ENCODE data around the gene NARF. TPM values are rescaled to one million over a fixed set of nuclear protein-coding genes. Genes with fewer than 3 reads are reported as not detected.
A peak's percentile ranks its signal among the peaks of the same experiment; 100 is the strongest.
"Not testable (repeated sequence)": the region's sequence is repeated elsewhere in the genome, so short reads cannot be mapped to it uniquely, and the experiment has no call there.

NARF gene
- total RNA-seq, 1 experiment from 2014 or later, result 62.8 TPM

DNA sequence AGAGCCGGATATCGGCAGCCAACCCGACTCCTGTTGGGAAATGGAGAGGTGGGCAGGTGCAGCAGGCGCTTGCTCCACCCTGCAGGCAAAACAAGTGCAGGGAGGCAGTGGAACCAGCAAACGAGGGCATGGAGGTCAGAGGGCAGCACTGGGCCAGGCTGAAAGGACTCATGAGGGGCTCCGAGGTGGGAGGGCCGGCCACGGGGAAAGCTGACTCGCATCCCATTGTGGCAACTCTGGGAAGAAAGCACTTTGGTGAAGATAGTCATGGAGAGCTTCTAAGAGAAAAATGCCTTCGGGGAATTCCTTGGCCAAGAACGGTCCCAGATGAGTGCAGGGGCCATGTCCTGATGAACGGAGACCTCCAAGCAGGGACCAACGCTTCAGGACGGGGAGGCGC lies 12.4 kb upstream of the NARF start:
- no peak for DNase-seq (ENCODE audit: low read depth)

DNA sequence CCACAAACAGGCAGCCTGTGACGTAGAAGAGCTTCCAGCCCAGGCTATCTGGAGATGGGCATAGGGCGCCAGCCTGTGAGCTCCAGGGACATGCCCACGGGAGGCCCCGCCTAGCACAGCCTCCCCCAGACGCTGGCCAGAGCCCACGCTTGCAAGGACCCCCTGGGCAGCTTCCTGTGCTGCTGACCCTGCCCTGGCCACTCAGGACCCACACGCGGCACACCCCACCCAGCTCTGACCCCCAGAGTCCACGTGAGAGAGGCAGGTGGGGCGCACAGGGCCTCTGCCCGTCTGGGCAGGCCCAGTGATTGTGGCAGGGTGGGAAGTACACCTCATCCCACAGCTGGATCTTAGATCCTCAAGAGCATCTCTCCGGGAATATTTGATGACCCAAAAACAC lies 11.9 kb upstream of the NARF start:
- no peak for DNase-seq (ENCODE audit: low read depth)

DNA sequence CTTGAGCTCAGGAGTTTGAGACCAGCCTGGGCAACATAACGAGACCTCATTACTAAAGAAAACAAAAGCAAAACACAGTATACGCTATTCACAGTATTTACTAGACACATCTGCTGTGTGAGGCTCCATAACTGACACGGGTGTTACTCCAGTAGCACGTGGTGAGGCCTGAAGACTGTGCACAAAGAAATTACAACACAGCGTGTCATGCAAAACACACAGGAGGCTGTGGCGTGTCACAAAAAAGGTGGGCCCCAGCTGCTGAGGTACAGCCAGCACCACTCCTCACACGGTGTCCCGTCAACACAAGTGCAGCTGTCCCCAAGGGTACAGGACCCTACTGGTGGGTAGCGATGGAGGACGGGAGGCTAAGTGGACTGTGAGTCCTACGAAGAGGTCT lies 10.7 kb upstream of the NARF start:
- DNase-seq (ENCODE audit: low read depth), result no peak

DNA sequence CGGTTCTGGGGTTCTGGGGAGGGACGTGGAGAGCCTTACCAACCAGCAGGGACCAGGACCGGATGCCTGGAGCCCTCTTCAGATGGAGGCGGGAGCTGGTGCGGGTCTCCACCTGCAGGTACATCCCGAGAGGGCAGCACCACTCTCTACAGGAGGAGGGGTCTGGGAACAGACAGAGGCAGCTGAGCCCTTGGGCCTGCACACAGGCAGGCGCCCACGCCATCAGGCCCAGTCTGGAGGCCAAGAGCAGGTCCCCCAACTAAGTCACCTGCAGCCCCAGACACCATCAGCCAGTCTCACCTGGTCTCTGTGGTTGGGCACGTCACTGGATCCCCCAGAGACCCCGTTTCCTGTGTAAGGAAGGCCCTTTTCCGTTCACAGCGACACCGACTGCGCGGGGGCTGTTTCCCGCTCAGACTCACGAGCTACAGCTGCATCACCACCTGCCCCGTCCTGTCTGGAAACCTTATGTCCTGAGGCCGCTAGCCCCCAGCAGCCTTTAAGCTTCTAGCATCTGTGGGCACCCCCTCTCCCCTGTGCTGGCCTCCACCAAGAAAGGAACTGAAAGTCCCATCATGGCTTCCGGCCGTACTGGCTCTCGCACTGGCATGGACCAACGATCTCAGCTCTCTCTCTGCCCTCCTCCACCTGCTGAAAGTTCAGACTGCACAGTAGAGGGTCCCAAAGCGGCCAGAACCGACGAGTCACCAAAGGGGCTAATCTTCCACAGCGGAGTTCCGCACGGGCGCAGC lies 9.2 kb upstream of the NARF start:
- DNase-seq (ENCODE audit: low read depth), result no peak

DNA sequence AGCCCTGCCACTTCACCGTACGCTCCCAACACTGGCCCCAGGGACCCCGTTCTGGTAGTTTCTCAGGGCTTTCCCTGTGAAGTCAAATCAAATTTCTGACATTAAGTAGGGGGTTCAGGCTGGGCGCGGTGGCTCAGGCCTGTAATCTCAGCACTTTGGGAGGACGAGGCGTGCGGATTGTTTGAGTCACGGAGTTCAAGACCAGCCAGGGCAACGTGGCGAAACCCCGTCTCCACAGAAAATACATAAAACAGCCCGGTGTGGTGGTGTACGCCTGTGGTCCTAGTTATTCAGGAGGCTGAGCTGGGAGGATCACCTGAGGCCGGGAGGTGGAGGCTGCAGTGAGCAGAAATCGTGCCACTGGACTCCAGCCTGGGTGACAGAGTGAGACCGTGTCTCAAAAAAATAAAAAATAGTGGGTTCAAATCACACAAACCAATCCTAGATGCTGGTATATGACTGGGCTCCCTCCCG lies 8.6 kb upstream of the NARF start:
- DNase-seq (ENCODE audit: low read depth), result no peak

DNA sequence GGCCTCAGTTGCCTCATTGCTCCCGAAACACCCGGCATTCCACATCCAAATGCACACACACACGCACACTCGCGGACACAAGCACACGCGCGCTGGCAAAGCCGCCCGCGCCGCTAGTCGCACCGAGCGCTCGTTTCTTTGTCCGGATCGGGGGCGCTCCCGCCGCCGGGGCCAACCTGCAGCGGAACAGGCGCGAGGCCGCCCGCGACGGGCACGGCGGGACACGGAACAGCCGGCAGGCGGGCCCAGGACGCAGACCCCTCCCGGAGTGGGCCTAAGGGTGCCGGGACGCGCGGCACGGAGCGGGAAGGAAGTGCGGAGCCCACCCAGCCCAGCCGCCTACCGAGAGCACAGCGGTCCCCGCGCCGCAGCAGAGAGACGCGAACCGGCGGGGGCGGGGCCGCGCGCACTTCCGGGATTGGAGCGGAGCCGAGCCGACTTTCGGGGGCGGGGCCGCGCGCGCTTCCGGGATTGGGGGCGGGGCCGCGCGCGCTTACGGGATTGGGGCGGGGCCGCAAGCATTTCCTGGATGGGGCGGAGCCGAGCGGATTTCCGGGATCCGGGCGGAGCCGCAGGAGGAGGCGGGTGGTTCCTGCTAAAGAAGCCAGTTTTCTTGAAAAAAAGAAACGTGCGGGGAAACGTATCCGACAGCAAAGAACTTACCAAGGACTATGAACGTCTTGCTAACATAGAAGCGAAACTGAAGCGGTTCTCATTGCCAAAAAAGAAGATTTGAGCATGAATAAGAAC lies 8.0 kb upstream of the NARF start, which contains the start of gene CYBC1:
TSS of gene CYBC1 (minus strand) at position 396 of the 750 bp plus-strand sequence. CDS start 1,498 bp downstream, outside the sequence.
- peak; percentile 88 for DNase-seq (ENCODE audit: low read depth)

DNA sequence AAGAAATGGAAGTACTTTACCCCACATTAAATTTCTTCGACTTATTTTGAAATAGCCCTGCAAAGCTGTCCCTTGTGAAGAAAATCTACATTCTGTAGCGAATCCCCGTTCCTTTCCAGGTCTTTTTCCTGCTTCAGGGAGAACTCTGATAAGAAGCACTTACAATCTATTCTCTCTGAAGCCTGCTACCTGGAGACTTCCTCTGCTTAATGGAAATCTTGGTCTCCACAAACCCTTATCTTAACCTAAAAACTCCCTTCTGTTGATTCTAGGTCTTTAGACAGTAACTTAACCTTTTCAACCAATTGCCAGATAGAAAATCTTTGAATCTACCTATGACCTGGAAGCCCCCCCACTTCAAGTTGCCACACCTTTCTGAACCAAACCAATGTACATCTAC lies 6.4 kb upstream of the NARF start:
- DNase-seq (ENCODE audit: low read depth), result no peak

DNA sequence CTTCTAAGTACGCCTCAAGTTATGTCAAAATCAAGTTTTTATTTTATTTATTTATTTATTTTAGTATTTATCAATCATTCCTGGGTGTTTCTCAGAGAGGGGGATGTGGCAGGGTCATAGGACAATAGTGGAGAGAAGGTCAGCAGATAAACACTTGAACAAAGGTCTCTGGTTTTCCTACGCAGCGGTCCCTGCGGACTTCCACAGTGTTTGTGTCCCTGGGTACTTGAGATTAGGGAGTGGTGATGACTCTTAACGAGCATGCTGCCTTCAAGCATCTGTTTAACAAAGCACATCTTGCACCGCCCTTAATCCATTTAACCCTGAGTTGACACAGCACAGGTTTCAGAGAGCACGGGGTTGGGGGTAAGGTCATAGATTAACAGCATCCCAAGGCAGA lies 5.4 kb upstream of the NARF start:
- not testable (repeated sequence) for DNase-seq (ENCODE audit: low read depth)

DNA sequence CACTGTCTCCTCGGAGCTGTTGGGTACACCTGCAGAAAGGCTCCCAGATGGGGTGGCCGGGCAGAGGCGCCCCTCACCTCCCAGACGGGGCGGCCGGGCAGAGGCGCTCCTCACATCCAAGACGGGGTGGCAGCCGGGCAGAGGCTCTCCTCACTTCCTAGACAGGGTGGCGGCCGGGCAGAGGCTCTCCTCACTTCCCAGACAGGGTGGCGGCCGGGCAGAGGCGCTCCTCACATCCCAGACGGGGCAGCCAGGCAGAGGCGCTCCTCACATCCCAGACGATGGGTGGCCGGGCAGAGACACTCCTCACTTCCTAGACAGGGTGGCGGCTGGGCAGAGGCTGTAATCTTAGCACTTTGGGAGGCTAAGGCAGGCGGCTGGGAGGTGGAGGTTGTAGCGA lies 4.8 kb upstream of the NARF start:
- DNase-seq (ENCODE audit: low read depth), result not testable (repeated sequence)

DNA sequence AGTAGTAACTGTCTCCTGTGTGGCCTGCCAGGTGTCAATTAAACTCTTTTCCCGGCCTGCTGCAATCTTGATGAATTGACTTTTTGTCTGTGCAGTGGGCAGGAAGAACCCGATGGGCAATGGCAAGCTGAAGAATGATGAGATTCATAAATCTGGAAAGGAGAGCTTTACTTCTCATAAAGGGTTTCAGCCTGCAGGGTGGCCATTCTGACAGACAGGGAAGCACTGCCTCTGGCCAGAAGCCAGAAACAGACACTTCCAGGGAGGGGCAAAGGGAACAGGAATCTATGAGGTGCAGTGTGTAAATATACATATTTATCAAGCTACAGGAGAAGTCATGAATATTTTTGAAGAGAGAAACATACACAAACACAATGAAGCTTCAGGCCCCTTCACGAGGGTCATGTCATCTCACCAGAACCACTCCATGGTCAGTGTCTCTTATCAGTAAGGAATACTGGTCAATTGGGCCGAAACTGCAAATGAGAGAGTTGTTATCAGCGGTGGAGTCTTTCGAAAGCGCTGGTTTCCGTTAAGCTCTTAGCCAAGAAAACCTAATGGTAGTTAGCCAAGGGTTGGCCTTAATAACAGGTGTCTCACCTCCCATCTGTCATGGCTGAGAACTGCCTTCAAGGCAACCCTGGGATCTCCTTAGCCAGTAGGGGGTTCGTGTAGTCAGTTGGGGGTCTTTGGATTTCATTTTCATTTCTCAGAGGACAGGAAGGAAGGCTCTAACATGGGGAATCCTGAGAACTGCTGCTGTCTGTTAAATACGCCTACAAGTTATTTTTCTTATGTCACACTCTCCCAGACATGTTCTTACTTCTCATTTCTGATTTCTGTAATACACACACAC lies 1.2 kb upstream of the NARF start:
- no peak for DNase-seq (ENCODE audit: low read depth)

DNA sequence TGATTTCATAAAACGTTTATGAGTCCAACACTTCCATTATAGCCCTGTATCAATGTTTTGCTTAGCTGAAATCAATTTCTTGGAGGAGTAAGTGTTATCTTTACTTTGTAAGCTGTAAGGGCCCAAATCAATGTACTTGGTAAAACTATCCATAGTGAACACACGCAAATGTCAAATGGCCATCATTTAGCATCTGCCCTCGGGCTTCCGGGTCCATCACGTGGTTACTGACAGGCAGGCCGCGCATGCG lies 687 bp upstream of the NARF start:
- DNase-seq (ENCODE audit: low read depth), result no peak

DNA sequence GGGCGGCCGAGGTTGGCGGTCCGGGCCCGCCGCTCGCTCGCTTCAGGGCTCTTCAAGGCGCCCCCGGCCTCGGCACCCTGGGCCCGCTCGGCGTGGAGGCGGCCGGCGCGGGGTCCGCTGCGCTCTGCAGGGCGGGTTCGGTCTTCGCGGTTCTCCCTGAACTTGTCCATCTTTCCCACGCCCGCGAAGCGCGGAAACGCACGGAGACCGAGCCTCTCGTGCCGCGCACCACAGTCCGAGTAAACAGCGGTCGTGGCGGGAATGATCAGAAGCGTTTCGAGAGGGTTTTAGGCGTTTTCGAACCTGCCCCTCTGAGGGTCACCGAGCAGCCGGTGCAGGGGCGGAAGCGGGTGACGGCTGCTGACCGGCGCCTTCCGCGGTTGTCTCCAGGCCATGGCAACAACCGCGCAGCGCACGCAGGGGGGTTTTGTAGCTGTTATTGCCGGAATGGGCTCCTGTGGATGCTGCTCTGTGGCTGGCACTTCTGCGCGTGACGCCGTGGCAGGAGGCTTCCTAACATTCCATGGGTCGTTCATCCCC lies 414 bp downstream of the NARF start:
- DNase-seq (ENCODE audit: low read depth), result no peak

DNA sequence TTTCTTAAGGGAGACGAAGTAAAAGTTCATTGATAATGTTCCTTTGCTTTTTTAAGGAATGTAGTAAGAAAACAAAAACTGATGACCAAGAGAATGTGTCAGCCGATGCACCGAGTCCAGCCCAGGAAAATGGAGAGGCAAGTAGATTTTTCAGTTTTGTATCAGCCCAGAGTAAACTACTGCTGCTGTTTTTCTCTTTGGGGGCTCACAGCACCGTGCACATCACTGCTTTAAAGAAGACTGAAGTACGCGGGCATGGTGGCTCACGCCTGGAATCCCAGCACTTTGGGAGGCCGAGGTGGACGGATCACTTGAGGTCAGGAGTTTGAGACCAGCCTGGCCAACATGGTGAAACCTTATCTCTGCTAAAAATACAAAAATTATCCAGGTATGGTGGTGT lies 1.4 kb downstream of the NARF start:
- DNase-seq (ENCODE audit: low read depth), result not testable (repeated sequence)

DNA sequence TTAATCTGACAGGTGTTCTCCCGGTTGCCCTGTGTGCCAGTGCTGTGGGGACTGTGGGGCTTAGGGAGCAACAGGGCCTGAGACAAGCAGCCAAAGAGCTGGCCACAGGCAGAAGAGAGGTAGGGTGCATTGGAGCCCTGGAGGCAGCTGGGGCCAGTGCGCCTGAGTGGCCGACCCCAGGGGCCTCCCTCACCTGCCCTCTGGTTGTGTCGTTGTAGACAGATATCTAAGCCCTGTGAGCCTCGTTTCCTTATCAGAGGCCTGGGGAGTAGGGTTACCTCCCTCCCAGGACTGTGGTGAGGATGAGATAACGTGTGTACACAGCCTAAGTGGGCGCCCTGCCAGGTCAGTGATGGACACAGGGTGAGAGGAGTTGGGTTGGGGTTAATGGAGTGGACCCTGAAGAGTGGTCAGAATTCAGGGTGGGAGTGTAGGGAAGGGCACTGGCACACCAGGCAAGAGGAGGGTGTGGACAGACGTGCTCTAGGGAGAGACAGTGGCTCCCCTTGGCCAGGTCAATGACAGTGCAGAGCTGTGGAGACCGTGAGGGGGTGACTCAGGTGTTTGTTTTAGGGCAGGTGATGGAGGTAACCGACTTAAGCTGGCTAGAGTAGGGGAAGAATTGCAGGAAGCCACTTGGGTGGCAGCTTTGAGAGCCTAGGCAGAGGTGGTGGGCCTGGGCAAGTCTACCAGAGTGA lies 3.4 kb downstream of the NARF start:
- no peak for DNase-seq (ENCODE audit: low read depth)

DNA sequence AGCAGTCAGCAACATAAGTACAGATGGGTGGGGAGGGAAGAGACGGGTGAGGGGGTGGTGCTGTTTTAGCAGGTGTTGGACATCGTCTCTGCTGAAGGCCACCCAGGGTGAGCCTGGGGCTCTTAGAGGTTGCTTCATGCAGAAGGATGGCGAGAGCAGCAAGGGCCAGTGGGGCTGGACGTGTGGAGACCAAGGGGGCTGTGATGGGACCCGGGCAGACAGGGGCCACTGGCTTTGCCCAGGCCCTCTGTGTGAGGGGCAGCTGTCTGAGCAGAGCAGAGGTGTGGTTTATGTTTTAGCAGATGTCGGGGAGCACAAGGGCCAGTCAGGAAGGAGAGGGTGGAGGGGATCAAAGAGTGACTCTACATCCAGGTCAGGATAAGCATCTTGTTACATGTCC lies 4.8 kb downstream of the NARF start:
- no peak for DNase-seq (ENCODE audit: low read depth)

DNA sequence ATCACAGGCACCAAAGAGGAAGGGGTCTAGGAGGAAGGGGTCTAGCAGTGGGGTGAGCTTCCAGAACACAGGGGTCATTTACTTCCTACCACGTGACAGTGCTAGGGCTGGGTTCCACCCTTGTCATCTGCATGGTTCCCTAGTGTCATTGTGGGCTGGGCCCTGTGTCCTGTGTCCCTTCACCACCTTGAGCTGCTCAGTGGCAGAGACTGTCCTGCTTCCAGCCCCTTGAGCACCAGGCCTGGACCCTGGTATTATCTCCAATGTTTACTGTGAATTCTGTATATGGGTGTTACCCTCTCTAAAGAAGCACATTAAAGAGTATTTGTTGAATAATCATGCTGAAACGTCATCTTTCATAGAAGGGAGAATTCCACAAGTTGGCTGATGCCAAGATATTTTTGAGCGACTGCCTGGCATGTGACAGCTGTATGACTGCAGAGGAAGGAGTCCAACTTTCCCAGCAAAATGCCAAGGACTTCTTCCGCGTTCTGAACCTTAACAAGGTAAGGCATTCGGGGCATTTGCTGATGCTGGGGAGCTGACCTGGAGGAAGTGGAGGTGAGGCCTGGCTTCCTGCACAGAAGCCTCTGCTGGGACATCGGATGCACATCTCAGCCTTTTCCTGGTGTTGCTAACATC lies 5.5 kb downstream of the NARF start:
- DNase-seq (ENCODE audit: low read depth), result no peak

DNA sequence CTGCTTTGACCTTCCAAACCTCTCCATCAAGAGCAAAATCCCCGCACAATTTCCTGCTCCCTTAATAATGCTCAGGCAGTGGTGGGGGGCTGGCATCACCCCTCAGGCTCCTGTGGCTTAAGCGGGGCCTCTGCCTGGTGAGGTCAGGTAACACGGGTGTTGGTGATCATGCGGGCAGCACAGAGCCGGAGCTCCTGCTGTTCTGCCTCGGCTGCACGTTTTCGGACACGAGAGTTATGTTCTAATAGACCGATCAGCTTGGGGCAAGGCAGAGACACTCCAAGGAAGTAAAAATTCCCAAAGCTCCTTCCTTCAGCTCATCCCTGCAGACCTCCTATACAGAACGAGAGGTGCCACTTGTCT lies 6.0 kb downstream of the NARF start:
- no peak for DNase-seq (ENCODE audit: low read depth)

DNA sequence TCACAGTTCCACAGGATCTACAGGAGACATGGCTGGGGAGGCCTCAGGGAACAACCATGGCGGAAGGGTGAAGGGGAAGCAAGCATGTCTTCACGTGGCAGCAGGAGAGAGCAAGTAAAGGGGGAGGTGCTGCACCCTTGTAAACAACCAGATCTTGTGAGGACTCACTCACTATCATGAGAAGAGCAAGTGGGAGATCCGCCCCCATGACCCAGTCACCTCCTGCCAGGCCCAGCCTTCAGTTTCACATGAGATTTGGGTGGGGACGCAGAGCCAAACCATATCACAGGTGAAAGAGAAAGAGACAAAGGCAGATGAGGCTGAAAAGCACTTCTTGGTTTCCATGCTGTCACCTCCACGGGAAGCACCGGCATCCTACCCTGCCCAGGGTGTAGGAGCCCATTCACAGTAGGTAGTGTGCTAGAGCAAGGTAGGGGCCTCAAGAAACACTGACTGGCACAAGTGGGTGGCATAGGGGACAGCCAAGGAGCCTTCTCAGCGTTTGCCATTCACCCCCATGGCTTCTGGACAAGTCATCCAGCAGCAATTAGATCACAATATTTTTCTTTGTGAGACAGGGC lies 6.6 kb downstream of the NARF start:
- DNase-seq (ENCODE audit: low read depth), result no peak

DNA sequence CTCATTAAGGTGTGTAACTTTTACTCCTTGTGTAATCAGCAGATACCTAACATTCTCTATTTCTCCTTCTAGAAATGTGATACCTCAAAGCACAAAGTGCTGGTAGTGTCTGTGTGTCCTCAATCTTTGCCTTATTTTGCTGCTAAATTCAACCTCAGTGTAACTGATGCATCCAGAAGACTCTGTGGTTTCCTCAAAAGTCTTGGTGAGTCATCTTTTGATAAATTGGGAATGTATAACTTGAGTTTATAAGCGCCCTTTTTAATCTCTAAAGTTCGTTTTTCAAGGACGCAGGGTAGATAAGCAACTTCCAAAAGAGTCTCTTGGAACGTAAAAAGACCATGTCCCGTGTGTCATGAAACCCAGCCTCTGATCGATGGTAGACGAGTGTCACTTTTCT lies 10.2 kb downstream of the NARF start:
- no peak for DNase-seq (ENCODE audit: low read depth)

DNA sequence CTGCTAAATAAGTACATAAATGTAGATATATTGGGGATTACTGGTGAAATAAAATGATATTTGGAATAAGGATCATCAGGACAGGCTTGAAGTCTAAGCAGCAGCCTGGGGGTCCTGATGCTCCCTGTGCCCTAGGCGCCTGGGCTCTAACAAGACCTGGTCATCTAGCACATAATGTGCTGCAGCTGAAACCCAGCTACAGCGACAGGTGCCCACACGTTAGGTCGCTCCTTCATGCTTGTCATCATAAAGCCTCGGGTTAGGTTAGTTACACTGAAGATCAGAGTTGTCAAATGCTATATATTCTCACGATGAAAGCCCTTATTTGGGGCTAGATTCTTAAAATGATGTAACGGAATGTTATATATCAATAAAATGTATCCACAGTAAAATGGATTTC lies 11.5 kb downstream of the NARF start:
- DNase-seq (ENCODE audit: low read depth), result no peak

Data from LHCN-M2 (cell line).